ENCODE data around the gene UBE3B. TPM values are rescaled to one million over a fixed set of nuclear protein-coding genes. Genes with fewer than 3 reads are reported as not detected.

The UBE3B gene
- total RNA-seq, 1 experiment from 2014 or later: 38.6 TPM

- no peak overlapping the region for H3K27ac Mint-ChIP-seq (ENCODE audit: low read depth, unreplicated experiment)
- no peaks in the 10 kb centered on the region for H3K9me3 Mint-ChIP-seq (ENCODE audit: unreplicated experiment)
- no TSS peak for BruUV-seq (replicated peaks)
- no peak overlapping the region for H3K4me3 Mint-ChIP-seq (ENCODE audit: unreplicated experiment)
- no peaks in the 10 kb centered on the region for H3K4me1 Mint-ChIP-seq (ENCODE audit: insufficient read depth, unreplicated experiment)
- CTCF ChIA-PET: interaction anchor here (0.5 to 3.1 kb wide), 26 partner anchors 8 to 1943 kb away, joined by 3 to 27 read pairs (median 3); partner anchors contain the start of genes MMAB, MVK and UBE3B
- peak; percentile 78 for TF ChIP-seq CTCF (IDR thresholded peaks at IDR 0.05; ENCODE audit: unreplicated experiment)
- H3K36me3 Mint-ChIP-seq (ENCODE audit: insufficient read depth, unreplicated experiment): peaks cover 69% of the 10 kb centered on the region
- DNase-seq (ENCODE audit: unreplicated experiment): peak; percentile 69
- intact Hi-C loops (cut with micrococcal nuclease): loop anchor here (1.0 to 2.0 kb wide), 5 partner anchors 54 to 256 kb away; partner anchors contain the start of genes MMAB and MVK
- POLR2A ChIA-PET: interaction anchor here (0.6 to 1.2 kb wide), 2 partner anchors 55 to 287 kb away, joined by 3 read pairs; partner anchors contain the start of genes MMAB and MVK
- no peaks in the 10 kb centered on the region for H3K27me3 Mint-ChIP-seq (ENCODE audit: insufficient read depth, unreplicated experiment)
Observed at GRCh38 chr12:109518820-109519665, 41.6 kb downstream of the UBE3B start.

DNA sequence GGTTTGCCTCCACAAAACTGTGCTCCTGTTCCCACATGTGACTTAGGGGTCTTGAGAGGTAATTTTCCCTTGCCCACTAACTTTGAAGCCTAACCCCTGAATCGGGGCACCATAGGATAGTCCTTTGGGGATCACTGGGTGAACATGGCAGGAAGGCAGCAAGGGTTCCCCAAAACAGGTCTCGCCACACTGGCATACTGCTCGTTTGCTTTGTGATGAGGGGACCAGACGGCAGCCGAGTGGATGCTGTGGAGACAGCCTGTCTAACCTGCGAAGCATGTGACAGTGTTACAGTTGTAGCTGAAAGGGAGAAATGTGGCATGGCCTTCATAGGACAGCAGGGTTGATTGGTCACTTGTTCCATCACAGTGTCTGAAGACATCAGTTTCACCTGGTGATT lies 42.4 kb downstream of the UBE3B start:
- Mint-ChIP-seq H3K27ac (ENCODE audit: low read depth, unreplicated experiment) (no peak overlapping the region), H3K36me3 (ENCODE audit: insufficient read depth, unreplicated experiment) (peaks cover 73% of the 10 kb centered on the region), H3K27me3 (ENCODE audit: insufficient read depth, unreplicated experiment) (no peaks in the 10 kb centered on the region), H3K4me3 (ENCODE audit: unreplicated experiment) (no peak overlapping the region), H3K4me1 (ENCODE audit: insufficient read depth, unreplicated experiment) (no peaks in the 10 kb centered on the region), H3K9me3 (ENCODE audit: unreplicated experiment) (no peaks in the 10 kb centered on the region)
- ChIA-PET CTCF (interaction anchor here (0.5 to 3.1 kb wide), 22 partner anchors 9 to 362 kb away, joined by 3 to 27 read pairs (median 4); partner anchors contain the start of genes MMAB and MVK), POLR2A (no interaction called here)
- intact Hi-C loops (cut with micrococcal nuclease): loop anchor here (1.0 to 2.0 kb wide), 3 partner anchors 53 to 94 kb away; partner anchors contain the start of genes MMAB and MVK
- no TSS peak for BruUV-seq (replicated peaks)
- TF ChIP-seq CTCF (IDR thresholded peaks at IDR 0.05; ENCODE audit: unreplicated experiment): no peak
- no peak for DNase-seq (ENCODE audit: unreplicated experiment)

DNA sequence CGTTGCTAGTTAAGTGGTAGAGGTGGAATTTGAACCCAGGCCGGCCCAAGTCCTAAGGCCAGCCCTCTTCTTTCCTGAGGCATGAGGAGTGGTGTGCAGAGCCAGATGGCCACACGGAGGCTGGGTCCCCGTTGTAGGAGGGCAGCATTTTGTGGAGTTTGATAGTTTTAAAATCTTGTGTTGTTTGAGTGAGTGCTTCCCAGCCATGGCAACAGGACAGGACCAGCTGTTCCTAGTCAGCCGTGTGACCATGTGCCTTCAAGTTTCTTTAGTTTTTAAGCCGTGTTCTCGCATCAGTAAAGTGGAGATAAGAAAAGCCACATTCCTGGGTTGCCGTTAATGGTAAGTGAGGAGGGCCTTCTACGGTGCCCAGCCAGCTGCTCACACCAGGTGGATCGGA lies 44.4 kb downstream of the UBE3B start:
- TF ChIP-seq CTCF (IDR thresholded peaks at IDR 0.05; ENCODE audit: unreplicated experiment): no peak
- Mint-ChIP-seq H3K27ac (ENCODE audit: low read depth, unreplicated experiment) (no peak overlapping the region), H3K27me3 (ENCODE audit: insufficient read depth, unreplicated experiment) (no peaks in the 10 kb centered on the region), H3K9me3 (ENCODE audit: unreplicated experiment) (no peaks in the 10 kb centered on the region), H3K4me3 (ENCODE audit: unreplicated experiment) (no peak overlapping the region), H3K36me3 (ENCODE audit: insufficient read depth, unreplicated experiment) (peaks cover 81% of the 10 kb centered on the region), H3K4me1 (ENCODE audit: insufficient read depth, unreplicated experiment) (no peaks in the 10 kb centered on the region)
- POLR2A ChIA-PET: no interaction called here
- no TSS peak for BruUV-seq (replicated peaks)
- intact Hi-C loops (cut with micrococcal nuclease): no loop called here
- no peak for DNase-seq (ENCODE audit: unreplicated experiment)
- CTCF ChIA-PET: interaction anchor here (1.1 to 1.3 kb wide), 2 partner anchors 76 to 253 kb away, joined by 3 to 4 read pairs; no protein-coding TSS in a partner anchor

DNA sequence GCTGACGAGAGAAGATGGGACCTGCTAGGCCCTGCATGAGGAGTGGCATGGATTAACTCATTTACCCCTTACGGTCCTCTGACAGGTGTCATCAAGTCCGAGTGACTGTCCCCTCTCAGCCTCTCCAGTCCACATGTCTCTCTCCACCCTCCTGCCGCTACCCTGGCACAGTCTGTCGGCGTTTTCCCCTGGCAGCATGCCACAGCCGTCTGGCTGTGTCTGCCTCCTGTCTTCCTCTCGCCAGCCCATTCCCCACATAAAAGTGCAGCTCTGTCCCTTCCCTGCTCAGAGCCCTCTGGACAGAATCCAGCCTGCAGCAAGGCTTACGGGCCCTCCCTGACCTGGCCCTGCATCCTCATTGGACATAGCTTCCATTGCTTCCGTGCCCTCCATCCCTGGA lies 45.6 kb downstream of the UBE3B start:
- Mint-ChIP-seq H3K36me3 (ENCODE audit: insufficient read depth, unreplicated experiment) (peaks cover 79% of the 10 kb centered on the region), H3K4me3 (ENCODE audit: unreplicated experiment) (no peak overlapping the region), H3K4me1 (ENCODE audit: insufficient read depth, unreplicated experiment) (no peaks in the 10 kb centered on the region), H3K27ac (ENCODE audit: low read depth, unreplicated experiment) (no peak overlapping the region), H3K9me3 (ENCODE audit: unreplicated experiment) (no peaks in the 10 kb centered on the region), H3K27me3 (ENCODE audit: insufficient read depth, unreplicated experiment) (no peaks in the 10 kb centered on the region)
- TF ChIP-seq CTCF (IDR thresholded peaks at IDR 0.05; ENCODE audit: unreplicated experiment): no peak
- CTCF ChIA-PET: interaction anchor here (0.8 to 1.4 kb wide), 4 partner anchors 14 to 405 kb away, joined by 3 to 7 read pairs (median 4); no protein-coding TSS in a partner anchor
- POLR2A ChIA-PET: no interaction called here
- BruUV-seq (replicated peaks): no TSS peak
- intact Hi-C loops (cut with micrococcal nuclease): no loop called here
- DNase-seq (ENCODE audit: unreplicated experiment): no peak

Measured in MCF 10A (cell line).